BLaER1 treated with 17β-estradiol and CSF1 and Interleukin-3, amounts not matched to agents 10 nM and 100 nM (cell line): ENCODE results near the gene SF1.
"Not testable (repeated sequence)": the region's sequence is repeated elsewhere in the genome, so short reads cannot be mapped to it uniquely, and the experiment has no call there.

Experiments used
- H3K27ac ChIP-seq, 11 experiments: shearing (Covaris generic); formaldehyde crosslinking; 2 replicates each; pipeline ENCODE4 v1.8.1; 2022
- H3K27me3 ChIP-seq, 11 experiments: shearing (Covaris generic); formaldehyde crosslinking; 2 replicates each; pipeline ENCODE4 v1.8.1; 2022
- H3K36me3 ChIP-seq, 11 experiments: shearing (Covaris generic); formaldehyde crosslinking; 2 replicates each; pipeline ENCODE4 v1.8.1; 2022
- H3K4me1 ChIP-seq, 10 experiments: shearing (Covaris generic); formaldehyde crosslinking; 2 replicates each; pipeline ENCODE4 v1.8.1; 2022
- H3K4me2 ChIP-seq, 11 experiments: shearing (Covaris generic); formaldehyde crosslinking; 2 replicates each; pipeline ENCODE4 v1.8.1; 2022
- H3K4me3 ChIP-seq, 10 experiments: shearing (Covaris generic); formaldehyde crosslinking; 2 replicates each; pipeline ENCODE4 v1.8.1; 2022
- H3K9ac ChIP-seq, 11 experiments: shearing (Covaris generic); formaldehyde crosslinking; 2 replicates each; pipeline ENCODE4 v1.8.1; 2022
- H3K9me3 ChIP-seq, 11 experiments: shearing (Covaris generic); formaldehyde crosslinking; replicated peaks in 1 of 11; 2 replicates each; pipeline ENCODE4 v1.8.1; 2022
- H4K20me1 ChIP-seq, 11 experiments: shearing (Covaris generic); formaldehyde crosslinking; 2 replicates each; pipeline ENCODE4 v1.8.1; 2022
- Cebpa-rat ChIP-seq, 11 experiments: shearing (Covaris generic); IDR thresholded peaks; 2 replicates each; pipeline ENCODE4 v1.8.1; 2022

SF1 gene

DNA sequence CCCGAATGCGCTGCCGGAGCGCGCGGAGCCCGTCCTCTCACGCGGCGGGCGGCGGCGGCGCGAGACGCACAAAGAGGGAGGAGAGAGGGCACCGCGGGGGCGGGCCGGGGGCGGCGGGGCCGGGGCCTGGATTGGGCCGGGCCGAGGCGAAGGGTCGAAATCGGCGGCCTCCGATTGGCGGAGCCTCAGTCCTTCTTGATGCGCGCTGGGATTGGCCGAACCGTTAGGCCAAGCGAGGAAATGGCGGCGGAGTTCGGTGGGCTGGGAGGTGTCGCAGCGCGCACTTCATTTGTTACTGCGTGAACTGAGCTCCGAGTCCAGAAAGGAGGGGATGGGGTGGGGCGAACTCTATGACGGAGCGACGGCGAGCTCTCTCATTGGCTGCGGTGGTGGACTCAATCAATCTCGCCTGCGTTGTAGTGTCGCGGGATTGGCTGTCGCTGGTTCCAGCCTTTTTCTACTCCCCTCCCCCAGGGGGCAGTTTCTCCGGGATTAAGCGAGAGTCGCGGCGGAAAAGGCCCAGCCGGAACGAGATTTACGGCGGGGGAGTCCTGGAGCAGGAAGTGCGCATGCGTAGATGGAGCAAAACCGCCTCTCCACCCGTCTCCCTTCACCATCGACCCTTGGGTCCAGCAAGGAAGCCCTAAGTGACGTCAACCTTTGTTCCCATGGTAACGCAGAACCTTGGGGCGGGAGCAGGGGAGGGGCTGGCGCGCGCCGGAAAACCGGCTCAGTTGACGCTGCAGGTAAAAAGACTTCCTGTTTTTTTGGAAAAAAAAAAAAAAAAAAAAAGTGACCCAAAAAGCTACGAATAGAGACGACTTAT is at the start of gene SF1:
TSS of gene SF1 (minus strand) at position 70 of the 826 bp plus-strand sequence. CDS start 150 bp downstream, outside the sequence.
- H3K4me2 ChIP-seq: peak within 1 kb of the TSS; percentile 92 to 98 (median 97)
- H3K9ac ChIP-seq: peak within 1 kb of the TSS; percentile 96 to 100 (median 99)

GRCh38 chr11:64827451-64827839 is 49.1 kb upstream of the SF1 start:
- no peak overlapping the region for H3K9ac ChIP-seq
- H3K4me3 ChIP-seq: no peak overlapping the region
- no peak for TF ChIP-seq Cebpa-rat (IDR thresholded peaks at IDR 0.05)
- no peak overlapping the region for H3K4me2 ChIP-seq
- no peaks in the 10 kb centered on the region for H3K36me3 ChIP-seq
- peaks cover 0 to 6% (median 0%) of the 10 kb centered on the region in 11 experiments; a peak in 1 of 22 replicates for H3K27me3 ChIP-seq
- H3K27ac ChIP-seq: no peak overlapping the region
- peaks cover 0 to 40% (median 27%) of the 10 kb centered on the region in 10 experiments; a peak in 17 of 20 replicates for H3K4me1 ChIP-seq
- H3K9me3 ChIP-seq: no peaks in the 10 kb centered on the region
- H4K20me1 ChIP-seq: peaks cover 0 to 11% (median 0%) of the 10 kb centered on the region in 11 experiments; a peak in 4 of 22 replicates

More for the DNA sequence above, at the start of gene SF1:
- H3K4me3 ChIP-seq: peak within 1 kb of the TSS; percentile 71 to 98 (median 92)
- H3K4me1 ChIP-seq: peaks cover 41 to 51% (median 50%) of the 10 kb centered on the region in 10 experiments
- H3K27ac ChIP-seq: peak within 1 kb of the TSS; percentile 95 to 100 (median 99)
- peaks cover 35 to 39% (median 38%) of the 10 kb centered on the region in 11 experiments for H3K36me3 ChIP-seq
- H3K9me3 ChIP-seq: no peaks in the 10 kb centered on the region
- TF ChIP-seq Cebpa-rat (IDR thresholded peaks at IDR 0.05): no peak
- peaks cover 39 to 42% (median 39%) of the 10 kb centered on the region in 11 experiments for H4K20me1 ChIP-seq
- H3K27me3 ChIP-seq: no peaks in the 10 kb centered on the region

- no peak overlapping the region for H3K4me3 ChIP-seq
- no peak overlapping the region for H3K4me2 ChIP-seq
- TF ChIP-seq Cebpa-rat (IDR thresholded peaks at IDR 0.05): no peak
- H3K9me3 ChIP-seq: no peaks in the 10 kb centered on the region
- no peaks in the 10 kb centered on the region for H3K36me3 ChIP-seq
- peaks cover 0 to 6% (median 0%) of the 10 kb centered on the region in 11 experiments; a peak in 1 of 22 replicates for H3K27me3 ChIP-seq
- no peak overlapping the region for H3K27ac ChIP-seq
- peaks cover 0 to 33% (median 20%) of the 10 kb centered on the region in 10 experiments; a peak in 17 of 20 replicates for H3K4me1 ChIP-seq
- H4K20me1 ChIP-seq: peaks cover 0 to 9% (median 0%) of the 10 kb centered on the region in 11 experiments; a peak in 4 of 22 replicates
- H3K9ac ChIP-seq: no peak overlapping the region
Measured at GRCh38 chr11:64826578-64827450, 48.5 kb upstream of the SF1 start.

DNA sequence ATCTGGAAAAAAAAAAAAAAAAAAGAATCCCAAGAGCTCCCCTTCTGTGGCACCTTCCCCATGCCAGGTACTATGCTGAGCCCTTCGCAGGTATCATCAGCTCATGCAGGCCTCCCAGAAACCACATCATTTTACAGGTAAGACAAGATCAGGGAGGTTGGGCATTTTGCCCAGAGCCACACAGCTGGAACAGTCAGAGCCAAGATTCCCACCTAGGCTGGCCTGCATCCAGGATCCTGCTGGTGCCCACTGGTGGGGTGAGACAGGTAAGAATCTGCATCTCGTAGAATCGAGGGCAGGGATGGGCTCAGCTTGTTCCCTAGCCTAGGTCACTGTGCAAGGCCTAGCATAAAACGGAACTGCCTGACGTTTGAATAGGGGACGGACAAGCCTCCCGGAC is 47.7 kb upstream of the SF1 start:
- Histone ChIP-seq H3K27me3 (no peaks in the 10 kb centered on the region), H3K9ac (no peak overlapping the region), H3K27ac (no peak overlapping the region), H4K20me1 (peaks cover 0 to 9% (median 0%) of the 10 kb centered on the region in 11 experiments; a peak in 3 of 22 replicates), H3K4me2 (no peak overlapping the region), H3K36me3 (no peaks in the 10 kb centered on the region), H3K4me3 (no peak overlapping the region), H3K4me1 (peaks cover 0 to 26% (median 13%) of the 10 kb centered on the region in 10 experiments; a peak in 16 of 20 replicates), H3K9me3 (no peaks in the 10 kb centered on the region)
- no peak for TF ChIP-seq Cebpa-rat (IDR thresholded peaks at IDR 0.05)

- H3K27me3 ChIP-seq: no peaks in the 10 kb centered on the region
Measured at GRCh38 chr11:64823568-64824119, 45.3 kb upstream of the SF1 start.

DNA sequence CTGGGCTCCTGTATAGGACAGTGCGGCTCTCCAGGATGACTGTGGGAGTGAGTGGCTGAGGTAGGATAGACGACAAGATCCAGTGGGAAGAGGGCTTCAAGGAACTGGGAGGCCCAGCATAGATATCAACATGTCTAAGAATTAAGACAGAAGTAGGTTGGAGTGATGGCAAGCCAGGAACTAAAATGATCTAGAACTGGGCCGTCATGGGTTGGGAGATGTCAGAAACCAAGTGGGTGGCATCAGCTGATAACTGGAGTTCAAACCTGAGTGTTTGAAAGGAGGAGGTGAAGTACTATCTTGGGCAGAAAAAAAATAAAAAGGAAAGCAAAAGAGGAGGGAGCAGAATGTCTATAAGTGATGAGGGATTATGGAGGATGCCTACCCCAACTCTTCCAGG is 39.1 kb upstream of the SF1 start:
- Histone ChIP-seq H3K9me3 (no peaks in the 10 kb centered on the region), H3K27ac (no peak overlapping the region), H3K4me2 (no peak overlapping the region), H3K36me3 (no peaks in the 10 kb centered on the region), H3K4me1 (peaks cover 0 to 44% (median 32%) of the 10 kb centered on the region in 10 experiments; a peak in 18 of 20 replicates), H3K4me3 (no peak overlapping the region), H4K20me1 (peaks cover 0 to 4% (median 0%) of the 10 kb centered on the region in 11 experiments; a peak in 1 of 22 replicates), H3K27me3 (no peaks in the 10 kb centered on the region), H3K9ac (no peak overlapping the region)
- no peak for TF ChIP-seq Cebpa-rat (IDR thresholded peaks at IDR 0.05)

More at GRCh38 chr11:64823568-64824119, 45.3 kb upstream of the SF1 start:
- Histone ChIP-seq H3K9me3 (no peaks in the 10 kb centered on the region), H3K4me1 (peaks cover 0 to 14% (median 6%) of the 10 kb centered on the region in 10 experiments; a peak in 9 of 20 replicates), H3K4me2 (peak overlapping the region in 1 of 11 experiments; percentile 8; a peak in 2 of 22 replicates), H3K4me3 (no peak overlapping the region), H3K27ac (no peak overlapping the region), H3K36me3 (no peaks in the 10 kb centered on the region), H3K9ac (no peak overlapping the region), H4K20me1 (no peaks in the 10 kb centered on the region)
- no peak for TF ChIP-seq Cebpa-rat (IDR thresholded peaks at IDR 0.05)

- H3K36me3 ChIP-seq, H4K20me1 ChIP-seq, H3K27me3 ChIP-seq, H3K9me3 ChIP-seq, H3K4me3 ChIP-seq, H3K9ac ChIP-seq: not testable (repeated sequence)
- Histone ChIP-seq H3K4me2 (peak overlapping the region in 9 of 11 experiments; percentile 49 to 88 (median 80); a peak in 18 of 22 replicates), H3K27ac (peak overlapping the region in 6 of 11 experiments; percentile 8 to 57 (median 31); a peak in 7 of 22 replicates), H3K4me1 (peaks cover 0 to 52% (median 33%) of the 10 kb centered on the region in 10 experiments; a peak in 18 of 20 replicates)
Measured at GRCh38 chr11:64815433-64815832, 37.1 kb upstream of the SF1 start.

DNA sequence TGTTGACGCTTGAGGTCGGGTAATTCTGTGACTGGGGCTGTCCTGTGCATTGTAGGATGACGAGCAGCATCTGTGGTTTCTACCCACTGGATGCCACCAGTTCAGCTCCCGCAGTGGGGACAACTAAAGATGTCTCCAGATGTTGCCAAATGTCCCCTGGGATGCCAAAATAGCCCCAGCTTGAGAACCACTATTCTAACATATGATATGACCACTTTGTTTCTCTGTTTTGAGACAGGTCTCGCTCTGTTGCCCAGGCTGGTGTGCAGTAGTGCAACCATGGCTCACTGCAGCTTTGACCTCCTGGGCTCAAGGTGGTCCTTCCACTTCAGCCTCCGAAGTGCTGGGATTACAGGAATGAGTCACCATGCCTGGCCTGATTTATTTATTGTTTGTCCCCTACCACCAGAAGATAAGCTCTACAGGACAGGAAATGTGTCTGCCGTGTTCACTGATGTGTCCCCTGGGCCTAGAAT is 36.4 kb upstream of the SF1 start:
- peak in 8 of 11 experiments; percentile 47 to 89 (median 70); a peak in 15 of 22 replicates for TF ChIP-seq Cebpa-rat (IDR thresholded peaks at IDR 0.05)

More for the DNA sequence above, 36.4 kb upstream of the SF1 start:
- Histone ChIP-seq H3K36me3 (no peaks in the 10 kb centered on the region), H3K27me3 (no peaks in the 10 kb centered on the region), H3K4me1 (peaks cover under 1 to 53% (median 34%) of the 10 kb centered on the region in 10 experiments; a peak in 19 of 20 replicates), H3K4me3 (no peak overlapping the region), H3K27ac (peak overlapping the region in 6 of 11 experiments; percentile 17 to 57 (median 31); a peak in 11 of 22 replicates), H3K4me2 (peak overlapping the region in 10 of 11 experiments; percentile 38 to 88 (median 78); a peak in 20 of 22 replicates), H3K9ac (peak overlapping the region in 2 of 11 experiments; percentile 22 to 39; a peak in 3 of 22 replicates), H3K9me3 (no peaks in the 10 kb centered on the region), H4K20me1 (peaks cover 0 to 4% (median 0%) of the 10 kb centered on the region in 11 experiments; a peak in 3 of 22 replicates)
